CD4-positive, alpha-beta T cell (primary cell): ENCODE data around the gene MYL5. TPM values are rescaled to one million over a fixed set of nuclear protein-coding genes. Genes with fewer than 3 reads are reported as not detected.

Experiments used
- ATAC-seq: fragments of 200-7000 bp; cut with Tn5 transposase; one replicate; pipeline ENCODE4 v1.10.0; 2022; ENCODE audit warnings: mild to moderate bottlenecking; ENCODE audit not compliant: poor library complexity
- CTCF ChIA-PET: fragments of 350-600 bp; sonication (Branson Sonifier 250); formaldehyde crosslinking; loops from one replicate; lab custom pipeline; 2021; ENCODE audit warnings: antibody characterized with exemption, inconsistent platforms; lab: Charles Lee
- POLR2A ChIA-PET: fragments of 350-600 bp; sonication (Branson Sonifier 250); formaldehyde crosslinking; loops from one replicate; lab custom pipeline; 2021; ENCODE audit warnings: antibody characterized with exemption, inconsistent platforms; lab: Charles Lee
- DNase-seq, 14 experiments: peaks; one replicate each; pipeline ENCODE4 v3.0.0-alpha.2; 2013 to 2020; ENCODE audit warnings: mixed read lengths in 2 of 14
- H3K27ac ChIP-seq, 2 donors: one replicate each; pipeline versions ENCODE4 v1.5.1 to v1.7.0; 2013; ENCODE audit warnings: low read length in 2 of 2, low read depth in 1 of 2, mild to moderate bottlenecking in 1 of 2
- H3K27me3 ChIP-seq, 2 experiments: 1 replicate in 1 of 2; 2 replicates in 1 of 2; pipeline versions ENCODE4 v1.6.1 to v1.7.0; 2013; ENCODE audit warnings: low read length in 2 of 2, control low read depth in 1 of 2, mild to moderate bottlenecking in 1 of 2, moderate library complexity in 1 of 2; ENCODE audit not compliant: insufficient read depth in 2 of 2, control insufficient read depth in 1 of 2
- H3K36me3 ChIP-seq: one replicate; pipeline ENCODE4 v1.6.1; 2013; ENCODE audit warnings: low read length, control low read depth; ENCODE audit not compliant: insufficient read depth
- H3K4me1 ChIP-seq: one replicate; pipeline ENCODE4 v1.6.1; 2013; ENCODE audit warnings: low read length, control low read depth; ENCODE audit not compliant: insufficient read depth
- H3K4me3 ChIP-seq: one replicate; pipeline ENCODE4 v1.5.1; 2013; ENCODE audit warnings: mild to moderate bottlenecking, low read length, moderate library complexity
- H3K9me3 ChIP-seq, 2 experiments: 1 replicate in 1 of 2; 2 replicates in 1 of 2; pipeline versions ENCODE4 v1.6.1 to v1.7.0; 2013; ENCODE audit warnings: low read length in 2 of 2, mild to moderate bottlenecking in 2 of 2, control low read depth in 1 of 2, moderate library complexity in 1 of 2; ENCODE audit not compliant: control insufficient read depth in 1 of 2, insufficient read depth in 1 of 2
- H3K27ac Mint-ChIP-seq: one replicate; pipeline ENCODE4 v1.8.0; 2020; ENCODE audit warnings: mixed read lengths
- H3K27me3 Mint-ChIP-seq: one replicate; pipeline ENCODE4 v1.8.0; 2021; ENCODE audit warnings: mixed read lengths
- H3K36me3 Mint-ChIP-seq: one replicate; pipeline ENCODE4 v1.8.0; 2021; ENCODE audit warnings: low read depth, mixed read lengths
- H3K4me1 Mint-ChIP-seq: one replicate; pipeline ENCODE4 v1.8.0; 2021; ENCODE audit warnings: low read depth, mixed read lengths
- H3K4me3 Mint-ChIP-seq: one replicate; pipeline ENCODE4 v1.8.0; 2020; ENCODE audit warnings: mild to moderate bottlenecking, mixed read lengths
- H3K9me3 Mint-ChIP-seq: one replicate; pipeline ENCODE4 v1.8.0; 2020; ENCODE audit warnings: mixed read lengths
- intact Hi-C, 2 experiments: fragments of 100-400 bp; cut with DNase I in 1 of 2; cut with micrococcal nuclease in 1 of 2; formaldehyde crosslinking; loops; one replicate each; pipeline versions ENCODE4 v1.15.1 to v1.9.0; 2023 to 2025; cut with DNase I, micrococcal nuclease
- total RNA-seq, 174 experiments: library from RNA in 2 of 174; stranded (reverse) in 2 of 174; gene quantifications; one replicate each; pipeline ENCODE4 v1.2.3 and lab custom pipeline; 2021 to 2026
- TF ChIP-seq, protein P1 (sequence below): fragments of 200-600 bp; IDR thresholded peaks from one replicate; pipeline ENCODE4 v1.8.0; 2022; ENCODE audit warnings: antibody characterized with exemption, mild to moderate bottlenecking

Gene MYL5
- total RNA-seq, 2 experiments from 2014 or later, result 25.3 to 29.2 TPM

DNA sequence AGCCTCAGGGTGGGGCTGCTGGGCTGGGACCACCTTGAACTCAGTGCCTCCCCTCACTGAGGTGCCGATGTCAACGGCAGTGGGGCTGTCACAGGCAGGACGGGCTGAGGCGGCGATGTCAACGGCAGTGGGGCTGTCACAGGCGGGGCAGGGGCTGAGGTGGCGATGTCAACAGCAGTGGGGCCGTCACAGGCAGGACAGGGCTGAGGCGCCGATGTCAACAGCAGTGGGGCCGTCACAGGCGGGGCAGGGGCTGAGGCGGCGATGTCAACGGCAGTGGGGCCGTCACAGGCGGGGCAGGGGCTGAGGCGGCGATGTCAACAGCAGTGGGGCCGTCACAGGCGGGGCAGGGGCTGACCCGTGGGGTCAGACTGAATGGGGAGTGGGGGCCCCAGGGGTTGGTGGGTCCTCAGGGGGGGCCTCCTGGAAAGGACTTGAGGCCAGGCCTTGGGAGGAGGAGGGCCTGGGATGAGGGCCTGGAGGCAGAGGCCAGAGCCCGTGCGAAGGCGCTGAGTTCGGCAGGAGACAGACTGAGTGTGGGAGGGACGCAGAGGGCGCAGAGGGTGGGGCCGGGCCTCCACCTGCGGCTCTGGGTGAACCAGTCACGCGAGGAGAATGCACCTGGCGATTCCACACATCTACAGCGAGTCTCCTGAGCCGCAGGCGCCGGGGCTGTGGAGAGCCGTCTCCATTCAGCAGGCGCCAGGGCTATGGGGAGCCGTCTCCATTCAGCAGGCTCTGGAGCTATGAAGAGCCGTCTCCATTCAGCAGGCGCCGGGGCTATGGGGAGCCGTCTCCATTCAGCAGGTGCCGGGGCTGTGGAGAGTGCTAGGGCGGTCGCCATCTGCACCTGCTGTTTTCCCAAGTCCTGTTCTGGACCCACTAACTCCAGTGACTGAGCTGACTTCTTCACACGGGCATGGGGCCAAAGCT is 23.1 kb upstream of the MYL5 start:
- ATAC-seq (no peak), DNase-seq (no peak)
- Histone ChIP-seq H3K27me3 (peaks cover 4 to 12% of the 10 kb centered on the region in 2 experiments), H3K4me3 (no peak overlapping the region), H3K4me1 (no peaks in the 10 kb centered on the region), H3K9me3 (peaks cover 0 to 26% of the 10 kb centered on the region in 2 experiments), H3K27ac (no peak overlapping the region), H3K36me3 (no peaks in the 10 kb centered on the region)
- Mint-ChIP-seq H3K27me3 (peaks cover 15% of the 10 kb centered on the region), H3K27ac (no peak overlapping the region), H3K36me3 (no peaks in the 10 kb centered on the region), H3K9me3 (no peaks in the 10 kb centered on the region), H3K4me3 (no peak overlapping the region), H3K4me1 (peaks cover 4% of the 10 kb centered on the region)
- TF ChIP-seq, protein P1, sequence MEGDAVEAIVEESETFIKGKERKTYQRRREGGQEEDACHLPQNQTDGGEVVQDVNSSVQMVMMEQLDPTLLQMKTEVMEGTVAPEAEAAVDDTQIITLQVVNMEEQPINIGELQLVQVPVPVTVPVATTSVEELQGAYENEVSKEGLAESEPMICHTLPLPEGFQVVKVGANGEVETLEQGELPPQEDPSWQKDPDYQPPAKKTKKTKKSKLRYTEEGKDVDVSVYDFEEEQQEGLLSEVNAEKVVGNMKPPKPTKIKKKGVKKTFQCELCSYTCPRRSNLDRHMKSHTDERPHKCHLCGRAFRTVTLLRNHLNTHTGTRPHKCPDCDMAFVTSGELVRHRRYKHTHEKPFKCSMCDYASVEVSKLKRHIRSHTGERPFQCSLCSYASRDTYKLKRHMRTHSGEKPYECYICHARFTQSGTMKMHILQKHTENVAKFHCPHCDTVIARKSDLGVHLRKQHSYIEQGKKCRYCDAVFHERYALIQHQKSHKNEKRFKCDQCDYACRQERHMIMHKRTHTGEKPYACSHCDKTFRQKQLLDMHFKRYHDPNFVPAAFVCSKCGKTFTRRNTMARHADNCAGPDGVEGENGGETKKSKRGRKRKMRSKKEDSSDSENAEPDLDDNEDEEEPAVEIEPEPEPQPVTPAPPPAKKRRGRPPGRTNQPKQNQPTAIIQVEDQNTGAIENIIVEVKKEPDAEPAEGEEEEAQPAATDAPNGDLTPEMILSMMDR, result no peak
- intact Hi-C loops, result no loop called here
- ChIA-PET POLR2A (no interaction called here), CTCF (no interaction called here)

DNA sequence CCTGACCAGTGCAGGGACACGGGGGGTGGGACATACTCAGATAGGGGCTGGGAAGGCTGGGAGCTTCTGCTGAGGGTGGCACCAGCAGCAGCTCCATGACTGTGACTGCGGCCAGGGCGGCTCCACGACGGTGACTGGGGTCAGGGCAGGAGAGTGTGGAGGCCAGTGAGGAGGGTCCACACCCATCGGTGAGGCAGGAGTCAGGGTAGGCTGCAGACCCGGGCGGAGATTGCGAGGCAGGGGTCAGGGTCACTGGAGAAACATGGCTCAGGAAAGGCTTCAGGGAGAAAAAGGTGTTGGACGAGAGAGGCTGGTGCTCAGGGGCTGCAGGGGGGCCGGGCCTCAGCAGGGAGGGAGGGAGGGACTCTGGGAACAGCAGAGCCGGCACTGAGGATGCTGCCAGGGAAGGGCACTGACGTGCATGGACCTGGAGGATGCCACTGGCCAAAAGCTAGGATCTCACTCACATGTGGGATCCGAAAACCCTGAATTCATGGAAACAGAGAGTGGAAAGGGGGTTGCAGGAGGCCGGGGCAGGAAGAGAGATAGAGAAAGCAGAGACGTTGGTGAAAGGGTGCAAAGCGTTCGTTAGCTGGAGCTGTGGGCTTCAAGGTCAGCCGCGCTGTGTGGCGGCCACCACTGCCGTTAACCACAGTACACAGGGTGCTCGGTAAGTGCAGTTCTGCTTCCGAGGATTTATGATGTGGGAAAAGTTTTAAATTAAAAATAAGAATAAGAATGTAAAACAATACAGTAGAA is 22.3 kb upstream of the MYL5 start:
- H3K27ac ChIP-seq, result no peak overlapping the region
- DNase-seq (no peak), ATAC-seq (no peak)
- TF ChIP-seq, protein P1, result no peak
- H3K36me3 Mint-ChIP-seq, result no peaks in the 10 kb centered on the region
- H3K36me3 ChIP-seq, result no peaks in the 10 kb centered on the region
- H3K4me3 Mint-ChIP-seq, result no peak overlapping the region
- H3K4me1 Mint-ChIP-seq, result no peaks in the 10 kb centered on the region
- H3K27ac Mint-ChIP-seq, result no peak overlapping the region
- CTCF ChIA-PET, result no interaction called here
- peaks cover 0 to 18% of the 10 kb centered on the region in 2 experiments for H3K9me3 ChIP-seq
- peaks cover 10% of the 10 kb centered on the region for H3K27me3 Mint-ChIP-seq
- intact Hi-C loops, result no loop called here
- H3K4me3 ChIP-seq, result no peak overlapping the region
- H3K4me1 ChIP-seq, result no peaks in the 10 kb centered on the region
- H3K9me3 Mint-ChIP-seq, result no peaks in the 10 kb centered on the region
- POLR2A ChIA-PET, result no interaction called here
- peaks cover 4 to 12% of the 10 kb centered on the region in 2 experiments for H3K27me3 ChIP-seq

DNA sequence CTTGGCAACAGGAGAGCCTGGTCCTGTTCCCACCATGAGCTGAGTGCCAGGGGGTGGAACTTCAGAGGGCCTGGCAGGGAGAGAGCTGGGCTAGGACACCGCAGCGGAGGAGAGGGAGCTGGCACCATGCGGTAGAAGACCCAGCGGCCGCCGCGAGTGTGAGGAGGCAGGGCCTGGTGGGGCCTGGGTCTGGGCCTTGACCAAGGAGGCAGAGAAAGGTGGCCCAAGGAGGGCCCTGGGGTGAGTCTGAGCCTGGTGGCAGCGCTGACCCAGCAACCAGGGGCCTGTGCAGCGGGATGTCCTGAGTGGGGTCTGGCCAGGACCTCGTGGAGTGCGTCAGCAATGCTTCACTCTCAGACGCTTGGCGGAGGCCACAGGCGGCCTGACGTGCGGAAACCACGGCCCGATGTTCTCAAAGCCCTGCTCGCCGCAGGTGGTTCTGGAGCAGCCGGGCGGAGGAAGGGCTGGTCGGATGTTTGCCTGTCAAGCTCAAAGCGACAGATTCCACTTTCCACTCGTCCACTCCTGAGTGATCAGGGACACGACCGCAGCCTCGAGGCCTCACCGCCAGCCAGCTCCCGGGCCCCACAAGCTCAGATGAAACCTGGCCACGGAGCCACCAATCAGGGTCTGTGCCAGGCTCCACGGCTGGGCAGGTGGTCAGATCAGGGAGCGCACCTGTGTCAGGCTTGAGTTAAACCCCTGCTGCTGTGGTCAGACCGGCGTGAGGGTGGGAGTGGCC is 21.1 kb upstream of the MYL5 start:
- TF ChIP-seq, protein P1, result no peak
- no peak for DNase-seq
- H3K27ac Mint-ChIP-seq, result no peak overlapping the region
- Histone ChIP-seq H3K9me3 (peaks cover 0 to 12% of the 10 kb centered on the region in 2 experiments), H3K27ac (no peak overlapping the region), H3K36me3 (no peaks in the 10 kb centered on the region), H3K4me1 (no peaks in the 10 kb centered on the region), H3K4me3 (no peak overlapping the region), H3K27me3 (peaks cover 4 to 12% of the 10 kb centered on the region in 2 experiments)
- ChIA-PET CTCF (no interaction called here), POLR2A (no interaction called here)
- H3K4me1 Mint-ChIP-seq, result no peaks in the 10 kb centered on the region
- H3K9me3 Mint-ChIP-seq, result no peaks in the 10 kb centered on the region
- no peaks in the 10 kb centered on the region for H3K36me3 Mint-ChIP-seq
- peaks cover 10% of the 10 kb centered on the region for H3K27me3 Mint-ChIP-seq
- H3K4me3 Mint-ChIP-seq, result no peak overlapping the region
- ATAC-seq, result no peak
- intact Hi-C loops, result no loop called here
